GM23338 (cell line): Measurements from ENCODE around the gene UBAC2. TPM values are rescaled to one million over a fixed set of nuclear protein-coding genes. Genes with fewer than 3 reads are reported as not detected.

Source experiments
- ATAC-seq: fragments of 200-7000 bp; cut with Tn5 transposase; 3 replicates; pipeline ENCODE4 v1.9.1; 2020
- DNase-seq: peaks from one replicate; pipeline ENCODE4 v3.0.0-alpha.2; 2015; ENCODE audit warnings: low spot score
- H2AFZ ChIP-seq: fragments of 200-600 bp; sonication (generic); 2 replicates; pipeline ENCODE4 v1.8.0; 2016; ENCODE audit warnings: antibody characterized with exemption, mild to moderate bottlenecking, moderate library complexity
- H3F3A ChIP-seq: fragments of 200-600 bp; sonication (generic); replicated peaks from 2 replicates; pipeline ENCODE4 v1.8.0; 2017; ENCODE audit warnings: antibody characterized with exemption, mixed run types, low read depth
- H3K27ac ChIP-seq: fragments of 200-600 bp; sonication (generic); 2 replicates; pipeline ENCODE4 v1.6.1; 2016; ENCODE audit warnings: low read depth
- H3K27me3 ChIP-seq: fragments of 200-600 bp; sonication (generic); 2 replicates; pipeline ENCODE4 v1.8.0; 2016; ENCODE audit warnings: mild to moderate bottlenecking, mixed run types, moderate library complexity; ENCODE audit not compliant: insufficient read depth
- H3K36me3 ChIP-seq: fragments of 200-600 bp; sonication (generic); 2 replicates; pipeline ENCODE4 v1.8.0; 2016; ENCODE audit warnings: mild to moderate bottlenecking; ENCODE audit not compliant: insufficient read depth
- H3K4me1 ChIP-seq: fragments of 200-600 bp; sonication (generic); 2 replicates; pipeline ENCODE4 v1.8.0; 2016; ENCODE audit warnings: mild to moderate bottlenecking, moderate library complexity; ENCODE audit not compliant: insufficient read depth
- H3K4me2 ChIP-seq: fragments of 200-600 bp; sonication (generic); 2 replicates; pipeline ENCODE4 v1.7.1; 2017; ENCODE audit warnings: mixed run types
- H3K4me3 ChIP-seq: fragments of 200-600 bp; sonication (generic); 2 replicates; pipeline ENCODE4 v1.6.1; 2016; ENCODE audit warnings: mixed run types
- H3K79me2 ChIP-seq: fragments of 200-600 bp; sonication (generic); replicated peaks from 2 replicates; pipeline ENCODE4 v1.8.0; 2017; ENCODE audit warnings: mild to moderate bottlenecking; ENCODE audit not compliant: insufficient read depth
- H3K9me2 ChIP-seq: fragments of 200-600 bp; sonication (generic); 2 replicates; pipeline ENCODE4 v1.8.0; 2017; ENCODE audit not compliant: insufficient read depth
- H4K20me1 ChIP-seq: fragments of 200-600 bp; sonication (generic); replicated peaks from 2 replicates; pipeline ENCODE4 v1.8.0; 2017; ENCODE audit warnings: mild to moderate bottlenecking; ENCODE audit not compliant: insufficient read depth
- H3K27ac Mint-ChIP-seq: 2 replicates; pipeline ENCODE4 v1.8.0; 2020; ENCODE audit warnings: inconsistent platforms, mild to moderate bottlenecking, moderate library complexity, mixed read lengths
- H3K27me3 Mint-ChIP-seq: 3 replicates; pipeline ENCODE4 v1.8.0; 2022; ENCODE audit warnings: low read depth, mild to moderate bottlenecking, moderate library complexity, mixed read lengths, inconsistent platforms; ENCODE audit not compliant: insufficient read depth, poor library complexity
- H3K36me3 Mint-ChIP-seq: 3 replicates; pipeline ENCODE4 v1.8.0; 2021; ENCODE audit warnings: low read depth, mild to moderate bottlenecking, inconsistent platforms, moderate library complexity, mixed read lengths
- H3K4me1 Mint-ChIP-seq: 3 replicates; pipeline ENCODE4 v1.8.0; 2020; ENCODE audit warnings: mild to moderate bottlenecking, inconsistent platforms, mixed read lengths
- H3K4me3 Mint-ChIP-seq: 3 replicates; pipeline ENCODE4 v1.8.0; 2021; ENCODE audit warnings: moderate library complexity, mild to moderate bottlenecking, inconsistent platforms, mixed read lengths
- H3K9me3 Mint-ChIP-seq: 3 replicates; pipeline ENCODE4 v1.8.0; 2020; ENCODE audit warnings: moderate library complexity, mild to moderate bottlenecking, inconsistent platforms, mixed read lengths
- CREB1 ChIP-seq: fragments of 250-450 bp; sonication (Bioruptor Pico); IDR thresholded peaks from 2 replicates; pipeline ENCODE4 v1.5.0; 2020; ENCODE audit warnings: low read depth, mild to moderate bottlenecking, moderate library complexity
- CTCF ChIP-seq, 2 experiments: fragments of 200-600 bp in 1 of 2; sonication (generic) in 1 of 2; conservative IDR thresholded peaks; 2 replicates each; pipeline versions ENCODE4 v1.5.1 to v1.6.1; 2016 to 2017; ENCODE audit warnings: antibody characterized with exemption in 2 of 2, low read depth in 2 of 2, mild to moderate bottlenecking in 2 of 2, moderate library complexity in 1 of 2
- ETS1 ChIP-seq: IDR thresholded peaks from 2 replicates; pipeline ENCODE4 v1.6.1; 2016; ENCODE audit warnings: antibody characterized with exemption
- EZH2 ChIP-seq: fragments of 200-600 bp; sonication (generic); IDR thresholded peaks from one replicate; pipeline ENCODE4 v1.8.0; 2017; ENCODE audit warnings: antibody characterized with exemption, mild to moderate bottlenecking, low read depth; ENCODE audit not compliant: unreplicated experiment
- EZH2phosphoT487 ChIP-seq: fragments of 200-600 bp; sonication (generic); IDR thresholded peaks from one replicate; pipeline ENCODE4 v1.8.1; 2018; ENCODE audit warnings: antibody characterized with exemption; ENCODE audit not compliant: unreplicated experiment
- JUNB ChIP-seq: IDR thresholded peaks from one replicate; pipeline ENCODE4 v1.6.1; 2016; ENCODE audit warnings: antibody characterized with exemption; ENCODE audit not compliant: unreplicated experiment
- POLR2AphosphoS5 ChIP-seq: IDR thresholded peaks from 2 replicates; pipeline ENCODE4 v1.6.1; 2016; ENCODE audit warnings: antibody characterized with exemption, low read depth
- REST ChIP-seq: IDR thresholded peaks from one replicate; pipeline ENCODE4 v1.6.1; 2018; ENCODE audit warnings: antibody characterized with exemption; ENCODE audit not compliant: unreplicated experiment
- STAT1 ChIP-seq: IDR thresholded peaks from one replicate; pipeline ENCODE4 v1.6.1; 2016; ENCODE audit warnings: antibody characterized with exemption; ENCODE audit not compliant: unreplicated experiment
- ZNF114 ChIP-seq: fragments of 250-450 bp; sonication (Bioruptor Pico); IDR thresholded peaks from 2 replicates; pipeline ENCODE4 v1.5.0; 2020; ENCODE audit warnings: mild to moderate bottlenecking, moderate library complexity
- ZNF331 ChIP-seq: fragments of 250-450 bp; sonication (Bioruptor Pico); IDR thresholded peaks from 2 replicates; pipeline ENCODE4 v1.5.0; 2020; ENCODE audit warnings: low read depth, mild to moderate bottlenecking, moderate library complexity
- ZNF462 ChIP-seq: fragments of 250-450 bp; sonication (Bioruptor Pico); IDR thresholded peaks from 2 replicates; pipeline ENCODE4 v1.5.0; 2020; ENCODE audit warnings: mild to moderate bottlenecking, moderate library complexity
- polyA plus RNA-seq: library from polyadenylated mRNA; unstranded; fragments of >200 nt; fragmentation: Nextera tagmentation; extraction: Ambion mirVana; gene quantifications from 2 replicates; pipeline ENCODE4 v1.2.1, GENCODE V29; 2016
- total RNA-seq: library from RNA; depleted of rRNA; stranded (reverse); fragments of >200 nt; shearing (Covaris generic); gene quantifications from 2 replicates; pipeline ENCODE4 v1.2.3, GENCODE V29; 2014

The UBAC2 gene
- total and polyA plus RNA-seq, 2 experiments from 2014 or later, result 37.9 to 76.9 TPM

DNA sequence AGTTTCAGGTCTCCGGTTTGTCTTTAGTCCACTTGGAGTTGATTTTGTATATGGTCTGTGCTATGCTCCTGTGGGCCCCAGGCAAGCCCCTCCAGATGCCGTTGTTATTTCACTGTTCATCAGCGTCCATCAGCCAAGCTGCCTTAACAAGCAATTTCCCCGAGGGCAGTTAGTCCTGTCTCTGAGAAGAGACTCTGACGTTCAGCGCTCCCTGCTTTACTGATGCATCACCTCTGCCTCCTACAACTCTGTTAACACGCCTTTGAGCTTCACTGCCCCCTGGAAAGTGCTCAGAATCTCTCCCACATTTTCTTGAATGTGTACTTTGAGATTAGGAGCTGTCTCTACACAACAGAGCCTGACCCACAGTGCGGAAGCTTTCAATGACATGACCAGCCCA lies 41.8 kb upstream of the UBAC2 start:
- no peaks in the 10 kb centered on the region for H3K27me3 Mint-ChIP-seq
- H2AFZ ChIP-seq, result 0 out of 2 replicates have a peak overlapping the region, but pooled peaks have one; percentile 12
- H3K4me1 Mint-ChIP-seq, result no peaks in the 10 kb centered on the region
- no peaks in the 10 kb centered on the region for H3F3A ChIP-seq
- H3K4me2 ChIP-seq, result no peak overlapping the region
- DNase-seq (no peak), ATAC-seq (no peak)
- no peaks in the 10 kb centered on the region for H3K4me1 ChIP-seq
- H3K27ac Mint-ChIP-seq, result no peak overlapping the region
- H3K9me2 ChIP-seq, result no peaks in the 10 kb centered on the region
- H3K79me2 ChIP-seq, result no peaks in the 10 kb centered on the region
- no peak overlapping the region for H3K4me3 Mint-ChIP-seq
- TF ChIP-seq STAT1 (no peak), JUNB (no peak), ZNF462 (CRISPR knock-in tag) (no peak), EZH2phosphoT487 (no peak), CTCF (conservative IDR thresholded peaks at IDR 0.05; ENCODE audit: low read depth in 2 of 2) (no peak), POLR2AphosphoS5 (no peak), CREB1 (CRISPR knock-in tag) (no peak), ZNF114 (CRISPR knock-in tag) (no peak), ETS1 (no peak), REST (no peak), EZH2 (no peak), ZNF331 (CRISPR knock-in tag) (no peak)
- no peak overlapping the region for H3K4me3 ChIP-seq
- no peaks in the 10 kb centered on the region for H3K36me3 Mint-ChIP-seq
- H4K20me1 ChIP-seq, result no peaks in the 10 kb centered on the region
- no peaks in the 10 kb centered on the region for H3K27me3 ChIP-seq
- H3K36me3 ChIP-seq, result no peaks in the 10 kb centered on the region
- no peaks in the 10 kb centered on the region; the same call in 2 of the 3 replicates for H3K9me3 Mint-ChIP-seq
- H3K27ac ChIP-seq, result no peak overlapping the region
